ENCODE data around the gene UNC13D.

GRCh38 chr17:75791254-75791653, 53.0 kb downstream of the UNC13D start:
- TF ChIP-seq EZH2 (IDR thresholded peaks at IDR 0.05; ENCODE audit: insufficient read depth, poor library complexity, severe bottlenecking) (no peak), EZH2phosphoT487 (IDR thresholded peaks at IDR 0.05; ENCODE audit: insufficient read depth, low read depth) (no peak)

All from GM23248 (cell line).